HG02885 (cell line): Measurements from ENCODE around the gene RAB11FIP5.

Experiments
- ATAC-seq: cut with Tn5 transposase; IDR thresholded peaks from one replicate; pipeline ENCODE4 v1.9.1; 2021; ENCODE audit warnings: mild to moderate bottlenecking; ENCODE audit not compliant: unreplicated experiment, poor library complexity

The RAB11FIP5 gene

DNA sequence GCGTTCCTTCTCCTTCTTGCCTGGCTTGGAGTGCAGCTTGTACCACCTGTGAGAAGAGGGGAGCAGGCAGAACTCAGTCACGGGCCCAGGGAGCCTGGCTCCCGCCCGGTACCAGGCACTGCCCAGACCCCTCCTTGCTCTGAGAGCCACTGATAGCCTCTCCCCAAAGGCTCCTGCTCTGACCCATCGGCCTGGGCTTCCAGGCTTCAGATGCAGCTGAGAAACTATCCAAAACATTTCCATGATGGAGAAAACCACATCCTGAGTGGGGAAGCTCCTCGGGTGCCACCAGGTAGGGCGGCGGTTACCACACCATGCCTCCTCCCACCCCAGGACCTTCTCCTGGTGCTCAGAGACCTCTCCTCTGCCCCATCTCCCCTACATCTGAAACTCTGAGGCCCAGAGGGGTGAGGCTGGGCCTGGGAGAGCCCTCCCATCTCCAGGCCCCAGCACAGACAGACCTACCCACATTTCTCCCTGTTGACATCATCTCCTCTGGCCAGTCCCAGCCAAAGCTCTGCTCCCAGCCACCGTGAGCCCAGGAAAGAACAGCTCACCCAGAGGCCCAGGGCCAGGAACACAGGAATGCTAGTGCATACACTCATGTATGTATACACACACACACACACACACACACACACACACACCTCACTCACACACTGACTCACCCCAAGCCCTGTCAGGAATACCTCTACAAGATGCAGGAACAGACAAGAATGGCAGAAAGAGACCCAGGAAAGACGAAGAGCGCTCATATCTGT is 23.3 kb downstream of the RAB11FIP5 start:
- ATAC-seq, result no peak

DNA sequence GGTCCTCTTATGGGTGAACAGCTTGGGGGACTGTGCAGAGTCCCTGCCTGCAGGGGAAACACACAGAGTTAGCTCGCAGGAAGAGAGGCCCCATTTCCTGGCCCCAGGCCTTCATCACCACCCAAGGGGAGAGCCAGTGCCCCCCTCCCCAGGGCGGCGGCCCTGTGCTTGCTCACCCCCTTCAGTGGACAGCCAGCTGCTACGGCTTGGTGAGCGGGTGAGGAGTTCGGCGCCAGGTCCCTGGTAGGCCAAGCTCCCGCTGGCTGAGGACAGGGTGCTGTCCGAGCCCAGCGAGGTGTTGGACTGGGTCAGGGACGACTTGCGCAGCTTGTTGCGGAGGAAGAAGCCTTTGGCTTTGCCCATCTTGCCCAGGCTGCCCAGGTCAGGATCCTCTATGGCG is 24.0 kb downstream of the RAB11FIP5 start:
- no peak for ATAC-seq

DNA sequence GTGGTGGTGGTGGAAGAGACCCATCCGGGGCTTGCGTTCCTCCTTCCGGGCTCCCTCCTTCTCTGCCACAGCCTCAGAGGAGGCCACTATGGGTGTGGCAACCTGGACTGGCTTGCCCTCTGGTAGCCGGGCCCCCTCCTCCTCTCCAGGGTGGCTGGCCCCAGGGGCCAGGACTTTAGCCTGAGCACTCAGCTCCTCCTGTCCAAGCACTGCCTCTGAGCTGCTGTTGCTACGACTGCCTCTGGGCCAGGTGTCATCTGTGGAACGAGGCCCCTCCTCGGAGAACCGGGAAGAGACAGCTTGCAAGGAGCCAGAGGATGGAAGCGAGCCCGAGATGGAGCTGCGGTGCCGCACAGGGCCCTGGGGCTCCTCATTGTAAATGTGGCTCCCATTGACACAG is 24.5 kb downstream of the RAB11FIP5 start:
- ATAC-seq, result no peak

DNA sequence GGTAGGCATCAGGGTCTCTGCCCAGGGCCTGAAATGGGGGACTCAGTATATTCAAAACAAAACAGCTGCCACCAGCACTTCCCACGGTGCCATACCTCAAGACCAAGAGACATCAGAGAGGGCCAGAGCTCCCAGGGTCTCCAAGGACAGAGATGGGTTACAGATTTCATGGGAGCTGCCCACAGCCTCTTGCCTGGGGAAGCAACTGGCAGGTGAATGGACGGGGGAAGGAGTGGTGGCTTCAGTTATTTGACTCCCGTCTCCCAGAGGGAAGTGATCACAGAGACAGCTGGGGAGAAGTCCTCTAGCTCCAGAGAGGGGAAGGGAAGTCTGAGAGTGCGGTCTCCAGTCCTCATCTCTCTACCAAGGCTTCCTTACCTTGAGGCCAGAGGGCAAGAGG is 25.4 kb downstream of the RAB11FIP5 start:
- no peak for ATAC-seq

DNA sequence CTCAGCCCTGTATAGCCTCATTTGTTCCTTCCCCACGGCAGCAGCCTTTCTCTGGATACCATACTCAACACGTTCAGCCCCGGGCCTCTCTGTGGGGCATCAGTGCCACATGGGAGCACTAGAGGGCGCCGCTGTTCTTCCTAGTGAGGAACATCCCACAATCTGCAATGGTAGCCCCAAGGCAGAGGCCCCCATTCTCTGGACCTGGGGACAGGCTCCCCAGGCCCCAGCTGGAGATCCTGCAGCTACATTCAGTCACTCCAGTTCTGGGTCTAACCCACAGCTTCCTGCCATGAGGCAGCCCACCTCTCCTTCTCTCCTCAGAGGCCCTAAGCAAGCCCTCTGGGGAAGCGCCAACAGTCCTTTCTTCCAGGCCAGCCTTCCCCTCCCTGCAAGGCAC is 27.1 kb downstream of the RAB11FIP5 start:
- ATAC-seq, result peak; percentile 95

DNA sequence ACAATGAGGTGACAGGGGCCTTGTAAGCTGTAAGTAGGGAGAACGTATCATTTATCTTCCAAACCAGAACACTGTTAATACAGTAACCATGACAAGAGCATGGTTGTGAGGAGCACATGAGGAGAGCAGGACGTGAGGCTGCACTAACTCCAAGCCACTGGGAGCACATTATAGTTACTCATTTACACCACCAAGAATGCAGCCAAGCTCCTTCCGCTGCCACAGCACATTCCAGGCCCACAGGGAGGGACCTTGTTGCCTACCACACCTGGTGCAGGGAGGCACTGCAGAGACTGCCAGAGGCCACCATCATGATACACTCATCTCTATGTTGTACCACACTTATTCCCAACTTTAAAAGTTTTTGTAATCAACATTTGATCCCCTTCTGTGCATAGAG is 27.8 kb downstream of the RAB11FIP5 start:
- no peak for ATAC-seq

DNA sequence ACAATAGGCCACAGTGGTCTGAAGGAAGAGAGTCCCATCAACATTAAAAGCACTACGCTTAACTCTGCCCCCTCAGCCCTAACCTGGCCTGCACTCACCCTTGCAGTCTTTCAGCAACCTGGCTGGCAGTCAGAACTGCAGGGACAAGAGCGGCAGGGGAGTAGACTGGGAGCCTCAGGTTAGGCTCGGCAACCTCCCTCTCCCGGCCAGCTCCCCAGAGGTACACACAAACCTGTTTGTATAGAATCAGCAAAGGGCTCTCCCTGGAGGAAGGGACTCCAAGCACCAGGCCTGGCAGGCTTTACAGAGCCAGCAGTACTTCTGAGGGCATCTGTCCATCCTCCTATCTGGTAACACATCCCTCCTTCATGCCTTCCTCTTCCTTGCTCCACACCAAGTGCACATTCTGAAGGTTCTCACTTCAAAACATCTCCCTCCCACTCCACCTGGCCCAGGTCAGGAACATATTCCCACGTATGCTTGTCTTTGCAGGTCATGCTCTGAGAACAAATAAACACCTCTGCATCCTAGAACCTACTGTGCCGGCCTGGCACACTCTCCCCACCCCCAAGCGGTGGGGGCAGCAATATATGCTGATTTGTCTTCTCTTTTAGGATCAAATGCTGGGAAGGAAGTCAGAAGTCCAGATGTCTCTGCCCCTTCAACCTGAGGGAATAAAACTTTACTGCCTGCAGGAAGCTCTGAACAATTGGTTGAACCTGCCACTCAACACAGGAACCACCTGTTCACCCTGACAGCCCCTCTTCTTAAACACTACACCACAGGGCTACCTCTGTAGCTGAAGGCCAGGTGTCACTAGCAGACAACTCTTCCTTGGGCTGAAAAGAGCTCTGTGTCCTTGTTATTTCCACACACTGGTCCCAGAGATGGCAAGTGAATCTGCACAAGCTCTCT is 28.6 kb downstream of the RAB11FIP5 start:
- no peak for ATAC-seq

DNA sequence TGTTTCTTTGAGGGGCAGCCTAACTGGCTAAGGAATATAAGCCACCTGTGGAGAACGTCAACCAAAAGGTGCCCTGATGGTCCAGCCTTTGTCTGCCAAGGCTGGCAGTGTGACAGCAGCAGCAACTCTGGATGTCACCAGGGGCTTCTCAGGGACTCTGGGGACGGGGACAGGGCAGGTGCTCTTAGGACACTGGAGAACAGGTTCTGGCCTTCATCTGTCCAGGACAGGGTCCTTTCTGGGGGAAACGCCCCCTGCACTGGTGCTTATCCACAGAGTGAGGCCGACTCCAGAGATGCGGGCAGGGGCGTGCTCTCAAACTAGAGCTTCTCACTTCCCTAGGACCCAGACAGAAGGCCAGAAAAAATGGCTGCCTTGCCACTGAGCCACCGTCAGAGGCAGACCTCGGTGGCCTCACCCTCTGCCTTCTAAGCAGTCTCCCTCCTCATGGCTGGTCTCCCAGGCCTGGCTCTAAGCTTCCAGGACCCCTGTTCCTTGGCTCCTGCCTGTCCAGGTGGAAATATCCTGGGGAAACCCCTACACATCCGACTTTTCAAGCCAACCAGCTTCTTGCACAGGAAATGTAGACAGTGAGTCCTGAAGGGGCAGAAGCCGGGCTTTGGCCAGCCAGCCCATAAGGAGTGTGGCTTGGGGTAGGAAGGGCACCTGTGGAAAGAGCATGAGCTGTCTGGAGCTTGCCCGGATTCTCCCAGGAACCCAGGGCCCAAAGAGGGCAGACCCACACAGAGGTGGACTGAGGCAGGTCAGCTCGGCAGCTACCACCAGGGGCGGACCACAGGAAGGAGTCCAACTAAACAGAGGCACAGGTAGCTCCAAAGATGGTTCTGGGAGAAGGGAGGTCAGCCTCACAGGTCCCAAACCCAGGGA is 30.0 kb downstream of the RAB11FIP5 start:
- no peak for ATAC-seq

DNA sequence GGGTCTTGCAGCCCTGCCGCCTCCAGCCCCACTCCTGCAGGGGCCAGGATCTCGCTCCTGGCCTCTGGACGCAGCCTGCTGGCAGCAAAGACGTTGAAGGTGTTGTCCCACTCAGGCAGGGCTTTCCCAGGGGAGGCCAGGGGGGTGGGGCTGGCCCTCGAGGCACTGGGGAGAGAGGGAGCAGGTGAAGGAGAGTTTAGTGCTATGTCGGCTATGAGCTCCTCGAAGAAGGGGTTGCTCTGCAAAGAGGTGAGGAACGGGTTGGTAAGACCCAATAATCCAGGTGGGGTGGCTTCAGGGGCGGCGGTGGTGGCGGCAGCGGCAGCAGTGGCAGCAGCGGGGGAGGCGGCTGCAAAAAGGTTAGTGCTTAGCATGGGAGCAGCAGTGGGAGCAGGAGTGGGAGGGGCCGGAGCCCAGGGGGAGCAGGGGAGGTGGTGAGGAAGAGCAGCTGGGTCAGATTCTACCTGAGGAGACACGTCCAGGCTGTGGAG is 31.5 kb downstream of the RAB11FIP5 start:
- no peak for ATAC-seq

DNA sequence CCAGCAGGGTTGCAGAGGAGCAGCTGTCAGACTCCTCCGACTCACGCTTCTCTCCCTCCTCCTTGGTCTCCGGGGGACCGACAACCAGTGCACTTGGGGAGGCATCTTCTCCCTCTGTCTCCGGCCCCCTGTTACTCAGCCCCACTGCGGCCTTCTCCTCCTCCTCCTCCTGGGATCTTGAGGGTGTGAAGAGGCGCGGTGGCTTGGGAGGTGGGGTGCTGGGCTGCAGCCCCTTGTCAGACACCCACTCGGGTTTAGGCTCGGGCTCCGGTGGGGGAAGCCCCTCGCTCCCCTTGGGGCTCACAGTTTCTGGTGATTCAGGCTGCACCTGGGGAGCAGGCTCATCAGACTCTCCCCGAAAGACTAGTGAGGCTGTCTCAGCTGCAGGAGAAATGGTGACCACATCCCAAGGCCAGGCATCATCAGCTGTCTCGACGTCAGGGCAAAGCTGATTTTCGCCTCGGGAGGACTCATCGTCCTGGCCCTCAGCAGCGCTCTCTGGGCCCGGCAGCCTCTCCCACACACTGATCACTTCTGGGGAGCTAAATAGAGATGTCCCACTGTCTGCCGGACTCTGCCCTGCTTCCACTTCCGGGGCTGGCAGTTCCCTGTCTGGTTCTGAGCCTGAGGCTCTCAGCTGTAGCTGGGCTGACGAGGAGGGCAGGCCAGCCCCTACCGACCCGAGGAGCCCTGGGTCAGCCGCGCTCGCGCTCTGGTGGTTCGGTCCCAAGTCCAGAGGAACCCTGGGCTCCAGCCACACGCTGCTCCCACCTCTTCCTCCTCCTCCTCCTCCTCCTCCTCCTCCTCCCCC is 32.2 kb downstream of the RAB11FIP5 start:
- ATAC-seq, result no peak

DNA sequence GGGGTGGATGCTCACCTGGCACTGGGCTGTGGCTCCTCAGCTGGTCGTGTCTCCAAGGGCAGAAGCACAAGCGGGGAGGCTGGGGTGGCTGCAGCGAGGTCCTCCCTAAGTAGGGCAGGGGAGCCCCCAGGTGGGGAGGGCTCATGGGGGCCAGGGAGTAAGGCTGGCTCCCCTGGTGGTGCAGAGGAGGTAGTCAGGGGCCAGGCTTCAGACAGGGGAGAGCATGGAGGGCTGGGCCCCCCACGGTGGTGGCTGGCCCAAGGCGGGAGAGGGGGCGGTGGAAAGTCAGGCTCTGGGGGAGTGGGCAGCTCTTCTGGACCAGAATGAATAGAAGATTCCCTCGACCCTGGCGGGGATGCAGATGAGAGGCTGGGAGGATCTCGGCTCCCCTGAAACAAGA is 33.1 kb downstream of the RAB11FIP5 start:
- ATAC-seq, result no peak

DNA sequence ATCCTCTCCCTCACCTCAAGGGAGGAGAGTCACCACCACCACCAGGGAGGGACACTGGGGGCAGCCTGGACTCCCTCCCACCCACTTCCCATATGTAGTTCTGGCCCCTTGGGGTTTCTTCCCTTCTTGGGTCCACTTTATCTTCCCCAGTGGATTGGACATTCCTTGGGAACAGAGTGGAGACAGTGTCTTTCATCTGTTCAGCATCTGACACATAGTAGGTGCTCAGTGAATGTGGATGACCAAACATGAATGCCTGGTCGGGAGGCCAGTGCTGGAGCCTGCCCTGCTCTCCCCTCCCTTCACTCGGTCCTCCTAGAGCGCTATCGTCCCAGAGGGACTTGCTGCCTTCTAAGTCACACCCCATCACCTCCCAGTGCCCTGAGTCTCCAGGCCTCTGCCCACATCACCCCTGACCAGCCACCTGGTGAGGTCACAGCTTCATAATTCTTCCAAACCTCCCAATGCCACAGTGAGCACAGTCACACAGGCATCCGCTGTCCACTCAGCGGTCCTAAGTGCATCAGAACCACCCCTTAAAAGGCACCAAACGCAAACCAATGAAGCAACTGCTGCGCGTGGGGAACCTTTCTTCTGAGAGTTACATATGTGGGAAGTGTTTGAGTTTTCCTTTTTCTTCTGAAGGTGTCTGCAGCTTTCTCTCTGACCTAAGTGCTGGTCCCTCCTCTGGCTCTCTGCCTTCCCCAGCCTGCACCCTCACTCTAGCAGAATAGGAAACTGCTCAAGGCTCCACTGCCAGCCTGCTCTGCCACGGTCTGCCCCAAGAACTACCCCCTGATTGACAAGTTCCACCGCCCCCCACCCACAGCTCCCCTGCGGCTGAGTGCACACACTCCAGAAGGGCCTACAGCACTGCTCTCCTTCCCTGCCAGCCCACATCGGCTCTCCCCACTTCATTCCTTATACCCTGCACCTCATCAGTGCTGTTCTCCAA is 34.0 kb downstream of the RAB11FIP5 start:
- ATAC-seq, result no peak

DNA sequence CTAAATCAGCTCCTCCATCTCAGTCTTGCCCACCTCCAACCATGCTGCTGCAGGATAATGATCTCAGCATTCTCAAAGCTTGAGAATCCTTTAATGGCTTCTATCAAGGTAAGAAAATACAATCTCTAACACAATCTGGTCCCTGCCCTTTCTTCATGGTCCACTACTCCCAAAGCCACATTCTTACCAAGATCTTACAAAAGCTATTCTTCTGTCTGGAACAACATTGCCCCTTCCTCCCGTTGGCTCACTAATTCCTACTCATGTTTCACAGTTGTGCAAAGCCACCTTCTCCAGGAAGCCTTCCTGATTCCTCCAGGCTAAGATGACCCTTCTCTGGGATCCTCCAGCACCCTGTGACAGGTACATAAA is 35.3 kb downstream of the RAB11FIP5 start:
- ATAC-seq, result no peak

DNA sequence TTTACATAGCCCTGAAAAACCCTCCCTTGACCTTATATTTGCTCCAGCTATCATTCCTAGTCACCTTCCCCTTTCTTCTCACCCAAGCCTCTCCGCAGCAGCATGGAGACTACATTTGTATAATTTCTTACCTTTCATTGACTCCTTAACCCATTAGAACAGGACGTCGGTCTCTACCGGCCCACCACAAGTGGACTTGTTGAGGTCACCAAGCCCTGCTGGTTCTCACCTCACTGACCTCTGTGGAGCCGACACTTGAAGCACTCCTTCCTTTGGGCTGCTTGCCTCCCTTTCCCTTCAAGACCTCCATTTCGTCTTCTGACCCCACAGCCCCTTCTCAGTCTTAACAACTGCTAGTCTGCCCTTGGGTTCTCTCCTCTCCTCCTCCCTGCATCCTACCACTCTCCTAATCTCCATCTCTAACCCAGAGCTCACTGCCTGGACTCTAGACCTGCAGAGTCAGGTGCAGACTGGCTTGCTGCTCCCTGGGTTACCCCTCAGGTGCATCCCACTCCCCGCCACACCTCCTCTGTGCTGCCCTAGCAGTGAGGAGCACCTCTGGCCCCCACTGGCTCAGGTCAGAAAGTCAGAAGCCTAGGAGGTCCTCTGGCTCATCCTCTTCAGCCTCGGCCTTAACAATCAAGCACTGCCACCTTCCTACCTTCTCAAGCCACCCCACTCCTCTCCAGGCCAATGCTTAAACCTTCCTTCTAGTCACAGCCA is 35.9 kb downstream of the RAB11FIP5 start:
- no peak for ATAC-seq

DNA sequence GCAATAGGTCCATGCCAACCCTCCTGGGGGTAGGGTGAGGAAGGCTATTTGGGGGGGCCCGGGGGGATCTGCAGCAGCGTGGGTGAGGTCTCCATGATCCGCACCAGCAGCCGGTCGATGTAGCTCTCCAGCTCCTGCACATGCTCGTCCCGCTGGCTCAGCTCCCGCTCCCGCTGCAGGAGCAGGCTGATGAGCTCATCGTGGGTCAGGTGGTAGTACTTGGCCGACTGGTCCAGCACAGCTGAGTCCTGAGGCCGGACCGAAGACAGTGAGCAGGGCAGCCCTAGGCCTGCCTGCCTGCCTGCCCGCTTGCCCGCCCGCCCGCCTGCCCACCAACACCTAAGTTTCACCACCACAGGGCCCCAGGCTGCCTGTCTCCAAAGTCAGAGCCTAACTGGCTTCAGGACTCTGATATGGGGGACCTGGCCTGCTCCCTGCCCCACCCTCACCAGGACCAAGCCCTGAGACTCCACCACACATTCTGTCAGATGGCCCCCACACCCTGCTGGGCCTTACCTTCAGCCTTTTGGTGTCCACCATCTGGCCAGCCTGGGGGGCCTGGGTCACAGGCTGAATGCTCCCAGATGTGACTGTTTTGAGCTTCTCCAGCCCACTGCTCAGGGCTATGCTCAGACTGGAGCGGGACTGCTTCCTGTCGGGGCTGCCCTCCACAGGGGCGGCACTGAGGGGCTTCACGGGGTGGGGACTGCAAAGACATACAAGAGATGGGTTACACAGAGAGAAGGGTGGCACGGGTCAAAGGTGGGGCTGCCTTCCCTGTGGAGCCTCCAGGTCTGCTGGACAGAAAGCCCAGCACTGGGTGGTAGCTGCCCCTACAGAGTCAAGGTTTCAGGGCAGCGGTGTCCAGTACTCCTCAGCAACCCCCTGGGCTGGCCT is 37.0 kb downstream of the RAB11FIP5 start:
- no peak for ATAC-seq

DNA sequence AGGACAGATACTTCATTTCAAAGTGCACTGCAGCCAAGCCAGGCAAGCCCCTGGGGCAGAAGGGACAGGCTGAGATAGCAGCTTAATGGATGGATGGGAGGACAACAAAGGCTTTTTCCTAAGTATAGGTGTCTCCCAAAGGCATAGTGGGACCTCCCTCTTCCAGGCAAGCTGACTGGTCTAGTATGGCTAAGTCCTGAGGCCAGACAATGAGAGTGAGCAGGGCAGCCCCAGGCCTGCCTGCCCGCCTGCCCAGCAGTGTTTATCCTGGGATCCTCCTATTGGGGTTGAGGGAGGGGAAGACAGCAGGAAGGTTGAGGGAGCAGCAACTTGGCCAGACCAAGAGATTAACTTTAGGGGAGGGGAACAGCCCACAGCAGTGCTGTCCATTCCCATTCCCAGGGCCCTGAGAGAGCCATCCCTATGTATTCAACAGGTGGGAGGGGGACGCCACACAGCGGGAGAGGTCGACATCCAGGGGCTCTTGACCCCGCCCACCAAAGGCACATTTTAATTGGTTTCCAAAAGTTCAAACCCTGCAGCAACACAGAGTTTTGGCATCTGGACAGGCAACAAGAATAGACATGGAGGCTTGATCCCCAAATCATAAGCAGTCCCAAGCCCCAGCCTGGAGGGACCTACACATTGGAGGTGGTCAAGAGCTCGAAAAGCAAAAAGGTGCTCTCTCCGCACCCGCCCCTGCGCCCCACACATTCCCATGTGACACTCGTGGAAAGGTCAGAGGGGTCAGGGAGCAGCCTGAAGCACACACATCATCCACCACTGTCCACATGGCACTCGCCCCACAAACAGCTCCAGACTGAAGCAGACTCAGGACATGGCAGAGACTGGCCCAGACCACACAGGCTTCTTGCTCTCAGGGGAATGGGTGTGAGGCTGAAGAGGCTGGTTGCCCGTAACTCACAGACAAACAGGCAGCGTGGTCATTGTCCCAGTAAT is 38.4 kb downstream of the RAB11FIP5 start:
- ATAC-seq, result no peak
